Endothelial cell of hepatic sinusoid (primary cell): ENCODE measurements around the gene KRTAP29-1.
"Not testable (repeated sequence)": the region's sequence is repeated elsewhere in the genome, so short reads cannot be mapped to it uniquely, and the experiment has no call there.

ENCODE experiments used
- in situ Hi-C: cut with HindIII; loops from 2 replicates; pipeline ENCODE4 v1.10.0; 2017; ENCODE audit warnings: low sequenced_read_pairs

Gene KRTAP29-1, protein sequence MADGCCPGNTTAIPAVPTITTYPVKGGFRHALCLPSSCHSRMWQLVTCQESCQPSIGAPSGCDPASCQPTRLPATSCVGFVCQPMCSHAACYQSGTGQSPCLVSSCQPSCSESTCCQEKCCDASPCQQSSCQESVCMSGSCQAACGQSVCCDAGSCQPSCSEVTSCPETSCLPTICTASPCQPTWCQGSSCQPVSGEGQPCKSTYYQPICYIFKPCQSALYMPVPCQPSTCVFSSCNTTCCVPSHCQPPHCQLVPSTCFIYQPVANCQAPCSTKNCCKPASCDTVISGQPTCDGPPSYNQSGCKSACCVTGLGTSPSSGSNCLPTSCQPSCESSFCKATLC

DNA sequence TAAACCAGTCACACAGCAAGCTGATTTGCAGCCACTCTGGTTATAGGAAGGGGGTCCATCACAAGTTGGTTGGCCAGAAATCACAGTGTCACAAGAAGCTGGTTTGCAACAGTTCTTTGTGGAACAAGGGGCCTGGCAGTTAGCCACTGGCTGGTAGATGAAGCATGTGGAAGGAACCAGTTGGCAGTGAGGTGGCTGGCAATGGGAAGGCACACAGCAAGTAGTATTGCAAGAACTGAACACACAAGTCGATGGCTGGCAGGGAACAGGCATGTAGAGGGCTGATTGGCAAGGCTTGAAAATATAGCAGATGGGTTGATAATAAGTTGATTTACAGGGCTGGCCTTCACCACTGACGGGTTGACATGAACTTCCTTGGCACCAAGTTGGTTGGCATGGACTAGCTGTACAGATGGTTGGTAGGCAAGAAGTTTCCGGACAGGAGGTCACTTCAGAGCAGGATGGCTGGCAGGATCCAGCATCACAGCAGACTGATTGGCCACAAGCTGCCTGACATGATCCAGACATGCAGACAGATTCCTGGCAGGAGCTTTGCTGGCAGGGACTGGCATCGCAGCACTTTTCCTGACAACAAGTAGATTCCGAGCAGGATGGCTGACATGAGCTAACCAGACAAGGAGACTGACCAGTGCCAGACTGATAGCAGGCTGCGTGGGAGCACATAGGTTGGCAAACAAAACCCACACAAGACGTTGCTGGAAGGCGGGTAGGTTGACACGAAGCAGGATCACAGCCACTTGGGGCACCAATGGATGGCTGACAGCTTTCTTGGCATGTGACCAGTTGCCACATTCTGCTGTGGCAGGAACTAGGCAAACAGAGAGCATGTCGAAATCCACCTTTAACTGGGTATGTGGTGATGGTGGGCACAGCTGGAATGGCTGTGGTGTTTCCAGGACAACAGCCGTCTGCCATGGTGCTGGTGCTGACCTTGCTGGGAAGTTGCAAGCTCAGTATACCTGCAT is at the start of gene KRTAP29-1:
Gene KRTAP29-1 (minus strand): TSS at position 936 of the 986 bp plus-strand sequence. CDS start 0 bp downstream, at position 936.
- in situ Hi-C loops = no loop called here

- in situ Hi-C loops = no loop called here
Observed at GRCh38 chr17:41351177-41351576, 48.5 kb upstream of the KRTAP29-1 start.

GRCh38 chr17:41350381-41350878 is 47.8 kb upstream of the KRTAP29-1 start, which contains the start of gene KRT33A:
TSS of gene KRT33A (minus strand) at chr17:41350828. CDS start at chr17:41350767, 61 bp downstream.
- in situ Hi-C loops = not testable (repeated sequence)

GRCh38 chr17:41347869-41348760 is 45.5 kb upstream of the KRTAP29-1 start:
- in situ Hi-C loops = no loop called here

DNA sequence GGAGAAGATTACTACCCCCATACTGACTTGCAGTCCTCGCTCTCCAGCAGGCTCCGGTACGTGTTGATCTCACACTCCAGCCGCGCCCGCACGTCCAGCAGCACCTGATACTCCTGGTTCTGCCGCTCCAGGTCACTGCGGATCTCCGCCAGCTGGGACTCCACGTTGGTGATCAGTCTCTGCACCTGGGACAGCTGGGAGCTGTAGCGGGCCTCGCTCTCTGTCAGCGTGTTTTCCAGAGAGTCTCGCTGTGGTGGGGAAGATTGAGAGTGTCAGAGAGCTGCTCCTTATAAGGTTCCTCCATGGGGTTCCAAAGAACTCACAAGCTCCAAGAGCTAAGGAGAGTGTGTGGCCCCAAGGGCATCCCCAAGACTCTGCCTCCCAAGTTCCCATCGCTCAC is 43.8 kb upstream of the KRTAP29-1 start:
- in situ Hi-C loops = not testable (repeated sequence)

DNA sequence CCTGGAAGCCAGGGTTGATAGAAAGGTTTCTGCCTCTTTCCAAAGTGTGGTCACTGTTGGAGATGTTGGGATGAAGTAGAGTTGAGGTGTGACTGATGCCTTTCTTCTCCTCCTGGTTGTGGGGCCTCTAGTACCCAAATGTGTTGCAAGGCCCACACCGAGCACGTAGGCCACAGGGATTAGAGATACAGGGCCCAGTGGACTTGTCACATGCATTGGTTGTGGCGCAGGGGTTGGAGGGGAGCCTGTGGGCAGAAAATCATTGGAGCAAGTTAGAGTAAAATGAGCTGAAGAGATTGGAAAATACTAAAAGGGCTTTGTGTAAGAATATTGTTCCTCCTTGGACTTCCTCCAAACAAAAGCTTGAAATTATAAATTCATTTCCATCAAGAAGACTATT is 43.3 kb upstream of the KRTAP29-1 start:
- in situ Hi-C loops = no loop called here

GRCh38 chr17:41343029-41343428 is 40.4 kb upstream of the KRTAP29-1 start:
- in situ Hi-C loops = no loop called here

- in situ Hi-C loops = no loop called here
Observed at GRCh38 chr17:41340934-41341861, 38.5 kb upstream of the KRTAP29-1 start.

GRCh38 chr17:41340494-41340893 is 37.8 kb upstream of the KRTAP29-1 start:
- in situ Hi-C loops = no loop called here

DNA sequence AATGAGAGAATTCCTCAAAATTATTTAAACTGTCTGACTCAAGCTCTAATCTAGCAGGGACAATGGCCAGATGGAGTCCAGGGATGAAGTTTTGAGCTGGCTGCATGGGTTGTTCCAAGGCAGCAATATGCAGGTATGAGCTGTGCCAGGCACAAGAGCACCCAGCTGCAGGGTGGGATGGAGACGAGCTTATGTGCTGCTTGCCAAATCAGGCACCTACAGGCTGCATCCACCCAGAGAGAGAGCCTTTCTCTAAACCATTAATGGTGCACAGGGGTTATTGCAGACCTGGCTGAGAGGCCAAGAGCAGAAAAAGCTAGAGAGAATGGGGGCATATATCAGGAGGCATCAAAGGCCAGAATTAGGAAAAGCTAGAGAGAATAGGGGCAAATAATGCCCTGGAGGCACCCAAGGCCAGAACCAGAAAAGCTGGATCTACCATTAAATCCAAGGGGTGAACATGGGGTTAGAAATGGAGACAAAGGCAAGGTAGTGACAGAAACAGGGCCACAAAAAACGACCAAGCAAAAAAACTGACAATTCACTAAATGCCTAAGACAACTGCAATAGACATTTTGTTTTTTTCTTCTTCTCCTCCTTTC is 37.0 kb upstream of the KRTAP29-1 start:
- in situ Hi-C loops = no loop called here

GRCh38 chr17:41338961-41339485 is 36.4 kb upstream of the KRTAP29-1 start:
- in situ Hi-C loops = no loop called here

- in situ Hi-C loops = no loop called here
Observed at GRCh38 chr17:41335747-41336146, 33.1 kb upstream of the KRTAP29-1 start.

DNA sequence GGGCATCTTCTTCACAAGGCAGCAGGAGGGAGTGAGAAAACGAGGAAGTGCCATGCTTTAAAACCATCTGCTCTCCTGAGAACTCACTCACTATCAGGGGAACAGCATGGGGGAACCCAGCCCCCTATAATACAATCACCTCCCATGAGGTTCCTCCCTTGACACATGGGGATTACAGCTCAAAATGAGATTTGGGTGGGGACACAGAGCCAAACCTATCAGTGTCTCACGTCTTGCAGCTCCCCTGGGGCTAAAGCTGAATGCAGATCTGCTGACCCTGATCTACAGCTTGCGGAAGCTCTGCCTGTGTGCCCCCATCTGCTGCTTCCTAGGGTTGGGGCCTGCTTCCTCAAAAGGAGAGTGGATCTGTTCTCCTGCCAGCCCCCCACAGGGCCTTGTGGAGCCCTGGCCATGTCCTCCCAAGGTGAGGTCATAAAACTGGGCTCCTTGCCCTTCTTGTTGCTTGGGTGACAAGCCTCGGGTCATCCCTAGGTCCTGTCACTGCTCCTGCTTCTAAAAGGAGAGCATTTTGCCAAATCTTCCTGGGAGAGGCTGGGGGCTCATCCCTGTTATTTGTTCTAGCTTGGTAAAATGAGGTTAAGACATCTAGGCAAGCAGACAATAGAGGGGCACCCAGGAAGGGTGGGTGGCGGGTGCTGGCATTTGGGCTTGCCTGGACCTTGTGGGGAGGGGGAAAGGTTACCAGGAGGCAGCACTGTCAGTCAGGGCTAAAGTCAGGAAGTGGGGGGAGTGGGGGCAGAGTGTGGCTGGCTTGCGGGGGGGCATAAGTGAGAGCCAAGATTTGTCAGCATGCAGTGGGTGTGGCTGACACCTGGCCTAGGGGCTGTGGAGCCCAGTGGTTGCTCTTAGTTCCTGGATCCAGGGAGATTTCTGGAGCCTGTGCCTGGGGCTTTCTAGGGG is 32.0 kb upstream of the KRTAP29-1 start:
- in situ Hi-C loops = no loop called here

DNA sequence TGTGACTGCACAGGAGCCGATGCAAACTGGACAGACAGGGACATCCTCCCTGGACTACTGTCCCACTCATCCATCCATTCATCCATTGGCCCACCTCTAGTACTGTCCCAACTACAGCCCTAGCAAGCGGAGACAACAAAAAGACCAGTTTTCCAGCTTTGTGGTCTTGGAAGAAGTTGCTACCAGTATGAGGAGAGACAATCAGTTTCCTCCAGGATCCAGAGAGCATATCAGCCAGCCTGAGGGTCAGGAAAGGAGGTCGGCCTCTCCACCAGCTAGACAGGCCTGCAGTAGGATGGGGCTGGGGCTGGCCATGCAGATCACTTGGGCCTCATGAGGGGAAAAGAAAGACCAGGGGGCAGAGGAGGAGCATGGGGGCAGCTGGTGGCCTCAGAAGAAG is 31.2 kb upstream of the KRTAP29-1 start:
- in situ Hi-C loops = no loop called here

DNA sequence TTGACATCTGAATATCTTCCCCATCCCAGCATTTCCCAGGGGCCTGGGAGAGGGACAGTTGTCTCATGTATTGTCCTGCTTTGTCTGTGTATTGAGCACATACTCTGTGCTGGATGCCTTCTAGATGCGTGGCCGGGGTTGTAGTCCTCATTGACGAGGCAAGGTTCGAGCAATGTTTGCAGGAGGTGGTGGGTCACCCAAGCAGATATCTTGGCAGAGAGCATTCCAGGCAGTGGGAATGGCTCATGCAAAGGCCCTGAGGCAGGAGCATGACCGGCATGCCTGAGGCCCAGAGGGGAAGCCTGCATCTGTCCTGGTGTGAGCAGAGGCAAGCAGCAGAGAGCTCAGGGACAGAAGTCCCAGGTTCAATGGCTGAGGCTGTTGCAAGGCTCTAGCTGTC is 30.4 kb upstream of the KRTAP29-1 start:
- in situ Hi-C loops = no loop called here

DNA sequence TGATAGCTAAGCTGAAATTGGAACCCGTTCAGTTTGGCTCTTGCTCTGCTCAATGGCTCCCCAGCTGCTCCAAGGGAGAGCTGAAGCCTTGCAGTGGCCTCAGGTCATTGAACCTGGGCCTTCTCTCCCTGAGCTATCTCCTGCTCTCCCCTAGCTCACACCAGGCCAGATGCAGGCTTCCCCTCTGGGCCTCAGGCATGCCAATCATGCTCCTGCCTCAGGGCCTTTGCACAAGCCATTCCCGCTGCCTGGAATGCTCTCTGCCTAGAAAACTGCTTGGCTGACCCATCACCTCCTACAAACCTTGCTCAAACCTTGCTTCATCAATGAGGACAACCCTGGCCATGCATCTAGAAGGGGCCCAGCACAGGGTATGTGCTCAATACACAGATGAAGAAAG is 29.6 kb upstream of the KRTAP29-1 start:
- in situ Hi-C loops = no loop called here

- in situ Hi-C loops = no loop called here
Observed at GRCh38 chr17:41331606-41332005, 29.0 kb upstream of the KRTAP29-1 start.
